Panc1 (cell line): ENCODE measurements around the gene USO1.

Source experiments
- CTCF ChIP-seq: fragments of 450-650 bp; IDR thresholded peaks from 2 replicates; pipeline ENCODE4 v1.5.1; 2017; ENCODE audit warnings: mild to moderate bottlenecking
- POLR2AphosphoS5 ChIP-seq: IDR thresholded peaks from 2 replicates; pipeline ENCODE4 v1.6.1; 2012; ENCODE audit warnings: mild to moderate bottlenecking, low read depth, low read length, moderate library complexity
- SIN3A ChIP-seq: IDR thresholded peaks from 2 replicates; pipeline ENCODE4 v1.6.1; 2012; ENCODE audit warnings: low read depth, mild to moderate bottlenecking, low read length, moderate library complexity, borderline replicate concordance; ENCODE audit not compliant: insufficient read depth
- TCF7L2 ChIP-seq: IDR thresholded peaks from 2 replicates; pipeline ENCODE4 v1.6.1; 2011; ENCODE audit warnings: mild to moderate bottlenecking, low read depth, low read length, inconsistent platforms
- TF ChIP-seq, protein P1 (sequence below), 2 experiments: IDR thresholded peaks; 2 replicates each; pipeline ENCODE4 v1.6.1; 2011 to 2012; ENCODE audit warnings: low read depth in 2 of 2, control low read depth in 1 of 2, low read length in 1 of 2, mild to moderate bottlenecking in 1 of 2, moderate library complexity in 1 of 2; ENCODE audit not compliant: insufficient read depth in 1 of 2

DNA sequence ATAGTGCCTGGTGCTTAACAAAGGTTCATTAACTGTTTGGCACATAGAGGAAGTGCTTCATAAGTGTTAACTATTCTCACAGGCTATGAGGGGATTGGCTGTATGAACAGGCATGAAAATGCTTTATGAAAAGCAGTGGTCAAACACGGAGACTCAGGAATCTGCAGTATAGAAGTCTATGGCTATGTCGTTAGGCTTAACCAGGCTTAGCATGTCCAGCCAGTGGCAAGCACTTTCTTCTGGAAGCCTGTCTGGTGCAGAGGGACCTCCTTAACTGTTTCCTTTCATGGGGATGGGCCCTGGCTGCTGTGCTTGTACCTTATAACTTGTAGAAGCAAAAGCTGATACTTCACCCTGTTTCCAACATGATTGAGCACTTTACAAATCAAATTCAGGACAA is 99.4 kb downstream of the USO1 start:
- TF ChIP-seq TCF7L2 (no peak), CTCF (no peak), POLR2AphosphoS5 (no peak), SIN3A (no peak)
- TF ChIP-seq, protein P1, sequence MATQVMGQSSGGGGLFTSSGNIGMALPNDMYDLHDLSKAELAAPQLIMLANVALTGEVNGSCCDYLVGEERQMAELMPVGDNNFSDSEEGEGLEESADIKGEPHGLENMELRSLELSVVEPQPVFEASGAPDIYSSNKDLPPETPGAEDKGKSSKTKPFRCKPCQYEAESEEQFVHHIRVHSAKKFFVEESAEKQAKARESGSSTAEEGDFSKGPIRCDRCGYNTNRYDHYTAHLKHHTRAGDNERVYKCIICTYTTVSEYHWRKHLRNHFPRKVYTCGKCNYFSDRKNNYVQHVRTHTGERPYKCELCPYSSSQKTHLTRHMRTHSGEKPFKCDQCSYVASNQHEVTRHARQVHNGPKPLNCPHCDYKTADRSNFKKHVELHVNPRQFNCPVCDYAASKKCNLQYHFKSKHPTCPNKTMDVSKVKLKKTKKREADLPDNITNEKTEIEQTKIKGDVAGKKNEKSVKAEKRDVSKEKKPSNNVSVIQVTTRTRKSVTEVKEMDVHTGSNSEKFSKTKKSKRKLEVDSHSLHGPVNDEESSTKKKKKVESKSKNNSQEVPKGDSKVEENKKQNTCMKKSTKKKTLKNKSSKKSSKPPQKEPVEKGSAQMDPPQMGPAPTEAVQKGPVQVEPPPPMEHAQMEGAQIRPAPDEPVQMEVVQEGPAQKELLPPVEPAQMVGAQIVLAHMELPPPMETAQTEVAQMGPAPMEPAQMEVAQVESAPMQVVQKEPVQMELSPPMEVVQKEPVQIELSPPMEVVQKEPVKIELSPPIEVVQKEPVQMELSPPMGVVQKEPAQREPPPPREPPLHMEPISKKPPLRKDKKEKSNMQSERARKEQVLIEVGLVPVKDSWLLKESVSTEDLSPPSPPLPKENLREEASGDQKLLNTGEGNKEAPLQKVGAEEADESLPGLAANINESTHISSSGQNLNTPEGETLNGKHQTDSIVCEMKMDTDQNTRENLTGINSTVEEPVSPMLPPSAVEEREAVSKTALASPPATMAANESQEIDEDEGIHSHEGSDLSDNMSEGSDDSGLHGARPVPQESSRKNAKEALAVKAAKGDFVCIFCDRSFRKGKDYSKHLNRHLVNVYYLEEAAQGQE (IDR thresholded peaks at IDR 0.05; ENCODE audit: insufficient read depth in 1 of 2, low read depth in 2 of 2, low read length in 1 of 2): no peak
